Panc1 (cell line): ENCODE data around the gene SBF2. TPM values are rescaled to one million over a fixed set of nuclear protein-coding genes. Genes with fewer than 3 reads are reported as not detected.
A peak's percentile ranks its signal among the peaks of the same experiment; 100 is the strongest.

ENCODE experiments used
- ATAC-seq: fragments of 200-7000 bp; cut with Tn5 transposase; 2 replicates; pipeline ENCODE4 v1.9.1; 2020; ENCODE audit warnings: mild to moderate bottlenecking, moderate library complexity
- BruUV-seq: library from RNA; stranded (reverse); fragments of 400-500 nt; replicated peaks from 2 replicates; lab custom pipeline; 2021; lab: Mats Ljungman, UMichigan
- CTCF ChIA-PET: fragments of 300-600 bp; sonication (Branson Sonifier 250); formaldehyde crosslinking; loops from one replicate; lab custom pipeline; 2022; ENCODE audit warnings: antibody characterized with exemption; lab: Charles Lee
- POLR2A ChIA-PET: fragments of 300-600 bp; sonication (Branson Sonifier 250); formaldehyde crosslinking; loops from one replicate; lab custom pipeline; 2022; ENCODE audit warnings: antibody characterized with exemption; lab: Charles Lee
- DNase-seq: peaks from one replicate; pipeline ENCODE4 v3.0.0-alpha.2; 2010; ENCODE audit warnings: low read depth, low spot score
- H3K27ac ChIP-seq: 2 replicates; pipeline ENCODE4 v1.5.1; 2011; ENCODE audit warnings: mild to moderate bottlenecking, low read length, inconsistent platforms
- H3K27me3 ChIP-seq: fragments of 200-500 bp; sonication (Bioruptor generic); 2 replicates; pipeline ENCODE4 v1.6.0; 2014; ENCODE audit warnings: low read length, inconsistent platforms; ENCODE audit not compliant: control insufficient read depth, insufficient read depth
- H3K36me3 ChIP-seq: fragments of 200-500 bp; sonication (Bioruptor generic); 2 replicates; pipeline ENCODE4 v1.5.1; 2014; ENCODE audit warnings: inconsistent platforms, mild to moderate bottlenecking, low read length, moderate library complexity; ENCODE audit not compliant: control insufficient read depth, insufficient read depth
- H3K4me1 ChIP-seq: 2 replicates; pipeline ENCODE4 v1.5.1; 2011; ENCODE audit warnings: inconsistent platforms, mild to moderate bottlenecking, low read length, moderate library complexity; ENCODE audit not compliant: control insufficient read depth, insufficient read depth
- H3K4me3 ChIP-seq, 2 experiments: 2 replicates each; pipeline ENCODE4 v1.5.1; 2011 to 2012; ENCODE audit warnings: low read depth in 2 of 2, low read length in 2 of 2, mild to moderate bottlenecking in 2 of 2, inconsistent platforms in 1 of 2, moderate library complexity in 1 of 2
- H3K9me3 ChIP-seq: fragments of 200-500 bp; sonication (Bioruptor generic); 2 replicates; pipeline ENCODE4 v1.5.1; 2014; ENCODE audit warnings: low read depth, mild to moderate bottlenecking, inconsistent platforms, low read length, moderate library complexity; ENCODE audit not compliant: control insufficient read depth, insufficient read depth
- CTCF ChIP-seq: fragments of 450-650 bp; IDR thresholded peaks from 2 replicates; pipeline ENCODE4 v1.5.1; 2017; ENCODE audit warnings: mild to moderate bottlenecking
- POLR2AphosphoS5 ChIP-seq: IDR thresholded peaks from 2 replicates; pipeline ENCODE4 v1.6.1; 2012; ENCODE audit warnings: mild to moderate bottlenecking, low read depth, low read length, moderate library complexity
- REST ChIP-seq, 2 experiments: IDR thresholded peaks; 2 replicates each; pipeline ENCODE4 v1.6.1; 2011 to 2012; ENCODE audit warnings: low read depth in 2 of 2, control low read depth in 1 of 2, low read length in 1 of 2, mild to moderate bottlenecking in 1 of 2, moderate library complexity in 1 of 2; ENCODE audit not compliant: insufficient read depth in 1 of 2
- SIN3A ChIP-seq: IDR thresholded peaks from 2 replicates; pipeline ENCODE4 v1.6.1; 2012; ENCODE audit warnings: low read depth, mild to moderate bottlenecking, low read length, moderate library complexity, borderline replicate concordance; ENCODE audit not compliant: insufficient read depth
- TCF7L2 ChIP-seq: IDR thresholded peaks from 2 replicates; pipeline ENCODE4 v1.6.1; 2011; ENCODE audit warnings: mild to moderate bottlenecking, low read depth, low read length, inconsistent platforms
- in situ Hi-C: cut with HindIII; loops from 2 replicates; pipeline ENCODE4 v1.10.0; 2016; ENCODE audit warnings: low sequenced_read_pairs, low pct_unique_long_range_greater_than_20kb
- intact Hi-C: fragments of 100-400 bp; cut with micrococcal nuclease; formaldehyde crosslinking; loops from one replicate; pipeline ENCODE4 v1.10.0; 2022; ENCODE audit not compliant: unreplicated experiment
- total RNA-seq: library from RNA; stranded (reverse); gene quantifications from one replicate; pipeline ENCODE4 v1.2.1, GENCODE V29; 2021; ENCODE audit not compliant: unreplicated experiment

The SBF2 gene
- total RNA-seq, 1 experiment from 2014 or later = 65.0 TPM

- Histone ChIP-seq H3K27me3 (no peaks in the 10 kb centered on the region), H3K36me3 (no peaks in the 10 kb centered on the region), H3K27ac (peak overlapping the region; percentile 76), H3K4me3 (no peak overlapping the region), H3K9me3 (no peaks in the 10 kb centered on the region), H3K4me1 (0 out of 2 replicates have a peak, but pooled peaks cover 3% of the 10 kb centered on the region)
- TF ChIP-seq SIN3A = no peak
- in situ Hi-C loops = no loop called here
- DNase-seq (no peak), ATAC-seq (no peak)
- BruUV-seq = no TSS peak
- intact Hi-C loops = loop anchor here (5.0 kb wide), 1 partner anchor 217 kb away; no protein-coding TSS in a partner anchor
- ChIA-PET CTCF (interaction anchor here (0.5 kb wide), 1 partner anchor 141 kb away, joined by 4 read pairs; no protein-coding TSS in a partner anchor), POLR2A (no interaction called here)
Observed at GRCh38 chr11:9974375-9974774, 319.6 kb downstream of the SBF2 start.

- CTCF ChIA-PET = interaction anchor here (0.5 kb wide), 1 partner anchor 140 kb away, joined by 4 read pairs; no protein-coding TSS in a partner anchor
- BruUV-seq = no TSS peak
- Histone ChIP-seq H3K36me3 (no peaks in the 10 kb centered on the region), H3K27me3 (no peaks in the 10 kb centered on the region), H3K9me3 (no peaks in the 10 kb centered on the region), H3K27ac (peak overlapping the region; percentile 76), H3K4me3 (no peak overlapping the region), H3K4me1 (0 out of 2 replicates have a peak, but pooled peaks cover 3% of the 10 kb centered on the region)
- in situ Hi-C loops = no loop called here
- no peak for DNase-seq
- TF ChIP-seq REST (IDR thresholded peaks at IDR 0.05; ENCODE audit: insufficient read depth in 1 of 2, low read depth in 2 of 2, low read length in 1 of 2) (no peak), SIN3A (no peak), POLR2AphosphoS5 (no peak), CTCF (no peak), TCF7L2 (no peak)
- no peak for ATAC-seq
- intact Hi-C loops = loop anchor here (5.0 kb wide), 1 partner anchor 217 kb away; no protein-coding TSS in a partner anchor
- POLR2A ChIA-PET = interaction anchor here (1.1 kb wide), 1 partner anchor 53 kb away, joined by 3 read pairs; no protein-coding TSS in a partner anchor
Observed at GRCh38 chr11:9973921-9974320, 320.1 kb downstream of the SBF2 start.

GRCh38 chr11:9972989-9973388 is 321.0 kb downstream of the SBF2 start:
- DNase-seq (peak; percentile 53), ATAC-seq (peak; percentile 72)
- H3K27me3 ChIP-seq = no peaks in the 10 kb centered on the region
- TF ChIP-seq CTCF = peak; percentile 85; the same call in 1 of the 2 replicates
- TF ChIP-seq TCF7L2 = no peak
- no peak for TF ChIP-seq POLR2AphosphoS5
- no peak for TF ChIP-seq SIN3A
- H3K9me3 ChIP-seq = no peaks in the 10 kb centered on the region
- no TSS peak for BruUV-seq
- H3K27ac ChIP-seq = peak overlapping the region; percentile 76
- 0 out of 2 replicates have a peak, but pooled peaks cover 3% of the 10 kb centered on the region for H3K4me1 ChIP-seq
- ChIA-PET POLR2A (interaction anchor here (1.1 kb wide), 1 partner anchor 52 kb away, joined by 3 read pairs; no protein-coding TSS in a partner anchor), CTCF (interaction anchor here (0.6 to 1.0 kb wide), 3 partner anchors 102 to 326 kb away, joined by 4 to 14 read pairs (median 6); no protein-coding TSS in a partner anchor)
- in situ Hi-C loops (no loop called here), intact Hi-C loops (loop anchor here (5.0 kb wide), 1 partner anchor 216 kb away; no protein-coding TSS in a partner anchor)
- no peaks in the 10 kb centered on the region for H3K36me3 ChIP-seq
- no peak overlapping the region for H3K4me3 ChIP-seq
